GM23338 (cell line): ENCODE results near the gene NCKAP1. TPM values are rescaled to one million over a fixed set of nuclear protein-coding genes. Genes with fewer than 3 reads are reported as not detected.

Source experiments
- ATAC-seq: fragments of 200-7000 bp; cut with Tn5 transposase; 3 replicates; pipeline ENCODE4 v1.9.1; 2020
- DNase-seq: peaks from one replicate; pipeline ENCODE4 v3.0.0-alpha.2; 2015; ENCODE audit warnings: low spot score
- H2AFZ ChIP-seq: fragments of 200-600 bp; sonication (generic); 2 replicates; pipeline ENCODE4 v1.8.0; 2016; ENCODE audit warnings: antibody characterized with exemption, mild to moderate bottlenecking, moderate library complexity
- H3F3A ChIP-seq: fragments of 200-600 bp; sonication (generic); replicated peaks from 2 replicates; pipeline ENCODE4 v1.8.0; 2017; ENCODE audit warnings: antibody characterized with exemption, mixed run types, low read depth
- H3K27ac ChIP-seq: fragments of 200-600 bp; sonication (generic); 2 replicates; pipeline ENCODE4 v1.6.1; 2016; ENCODE audit warnings: low read depth
- H3K27me3 ChIP-seq: fragments of 200-600 bp; sonication (generic); 2 replicates; pipeline ENCODE4 v1.8.0; 2016; ENCODE audit warnings: mild to moderate bottlenecking, mixed run types, moderate library complexity; ENCODE audit not compliant: insufficient read depth
- H3K36me3 ChIP-seq: fragments of 200-600 bp; sonication (generic); 2 replicates; pipeline ENCODE4 v1.8.0; 2016; ENCODE audit warnings: mild to moderate bottlenecking; ENCODE audit not compliant: insufficient read depth
- H3K4me1 ChIP-seq: fragments of 200-600 bp; sonication (generic); 2 replicates; pipeline ENCODE4 v1.8.0; 2016; ENCODE audit warnings: mild to moderate bottlenecking, moderate library complexity; ENCODE audit not compliant: insufficient read depth
- H3K4me2 ChIP-seq: fragments of 200-600 bp; sonication (generic); 2 replicates; pipeline ENCODE4 v1.7.1; 2017; ENCODE audit warnings: mixed run types
- H3K4me3 ChIP-seq: fragments of 200-600 bp; sonication (generic); 2 replicates; pipeline ENCODE4 v1.6.1; 2016; ENCODE audit warnings: mixed run types
- H3K79me2 ChIP-seq: fragments of 200-600 bp; sonication (generic); replicated peaks from 2 replicates; pipeline ENCODE4 v1.8.0; 2017; ENCODE audit warnings: mild to moderate bottlenecking; ENCODE audit not compliant: insufficient read depth
- H3K9me2 ChIP-seq: fragments of 200-600 bp; sonication (generic); 2 replicates; pipeline ENCODE4 v1.8.0; 2017; ENCODE audit not compliant: insufficient read depth
- H4K20me1 ChIP-seq: fragments of 200-600 bp; sonication (generic); replicated peaks from 2 replicates; pipeline ENCODE4 v1.8.0; 2017; ENCODE audit warnings: mild to moderate bottlenecking; ENCODE audit not compliant: insufficient read depth
- H3K27ac Mint-ChIP-seq: 2 replicates; pipeline ENCODE4 v1.8.0; 2020; ENCODE audit warnings: inconsistent platforms, mild to moderate bottlenecking, moderate library complexity, mixed read lengths
- H3K27me3 Mint-ChIP-seq: 3 replicates; pipeline ENCODE4 v1.8.0; 2022; ENCODE audit warnings: low read depth, mild to moderate bottlenecking, moderate library complexity, mixed read lengths, inconsistent platforms; ENCODE audit not compliant: insufficient read depth, poor library complexity
- H3K36me3 Mint-ChIP-seq: 3 replicates; pipeline ENCODE4 v1.8.0; 2021; ENCODE audit warnings: low read depth, mild to moderate bottlenecking, inconsistent platforms, moderate library complexity, mixed read lengths
- H3K4me1 Mint-ChIP-seq: 3 replicates; pipeline ENCODE4 v1.8.0; 2020; ENCODE audit warnings: mild to moderate bottlenecking, inconsistent platforms, mixed read lengths
- H3K4me3 Mint-ChIP-seq: 3 replicates; pipeline ENCODE4 v1.8.0; 2021; ENCODE audit warnings: moderate library complexity, mild to moderate bottlenecking, inconsistent platforms, mixed read lengths
- H3K9me3 Mint-ChIP-seq: 3 replicates; pipeline ENCODE4 v1.8.0; 2020; ENCODE audit warnings: moderate library complexity, mild to moderate bottlenecking, inconsistent platforms, mixed read lengths
- CREB1 ChIP-seq: fragments of 250-450 bp; sonication (Bioruptor Pico); IDR thresholded peaks from 2 replicates; pipeline ENCODE4 v1.5.0; 2020; ENCODE audit warnings: low read depth, mild to moderate bottlenecking, moderate library complexity
- EZH2 ChIP-seq: fragments of 200-600 bp; sonication (generic); IDR thresholded peaks from one replicate; pipeline ENCODE4 v1.8.0; 2017; ENCODE audit warnings: antibody characterized with exemption, mild to moderate bottlenecking, low read depth; ENCODE audit not compliant: unreplicated experiment
- EZH2phosphoT487 ChIP-seq: fragments of 200-600 bp; sonication (generic); IDR thresholded peaks from one replicate; pipeline ENCODE4 v1.8.1; 2018; ENCODE audit warnings: antibody characterized with exemption; ENCODE audit not compliant: unreplicated experiment
- JUNB ChIP-seq: IDR thresholded peaks from one replicate; pipeline ENCODE4 v1.6.1; 2016; ENCODE audit warnings: antibody characterized with exemption; ENCODE audit not compliant: unreplicated experiment
- POLR2AphosphoS5 ChIP-seq: IDR thresholded peaks from 2 replicates; pipeline ENCODE4 v1.6.1; 2016; ENCODE audit warnings: antibody characterized with exemption, low read depth
- ZNF331 ChIP-seq: fragments of 250-450 bp; sonication (Bioruptor Pico); IDR thresholded peaks from 2 replicates; pipeline ENCODE4 v1.5.0; 2020; ENCODE audit warnings: low read depth, mild to moderate bottlenecking, moderate library complexity
- polyA plus RNA-seq: library from polyadenylated mRNA; unstranded; fragments of >200 nt; fragmentation: Nextera tagmentation; extraction: Ambion mirVana; gene quantifications from 2 replicates; pipeline ENCODE4 v1.2.1, GENCODE V29; 2016
- total RNA-seq: library from RNA; depleted of rRNA; stranded (reverse); fragments of >200 nt; shearing (Covaris generic); gene quantifications from 2 replicates; pipeline ENCODE4 v1.2.3, GENCODE V29; 2014
- TF ChIP-seq, protein P1 (sequence below): fragments of 250-450 bp; sonication (Bioruptor Pico); IDR thresholded peaks from 2 replicates; pipeline ENCODE4 v1.5.0; 2020; ENCODE audit warnings: mild to moderate bottlenecking, moderate library complexity
- TF ChIP-seq, protein P2 (sequence below), 2 experiments: fragments of 200-600 bp in 1 of 2; sonication (generic) in 1 of 2; conservative IDR thresholded peaks; 2 replicates each; pipeline versions ENCODE4 v1.5.1 to v1.6.1; 2016 to 2017; ENCODE audit warnings: antibody characterized with exemption in 2 of 2, low read depth in 2 of 2, mild to moderate bottlenecking in 2 of 2, moderate library complexity in 1 of 2
- TF ChIP-seq, protein P3 (sequence below): IDR thresholded peaks from 2 replicates; pipeline ENCODE4 v1.6.1; 2016; ENCODE audit warnings: antibody characterized with exemption

Gene NCKAP1
- total and polyA plus RNA-seq, 2 experiments from 2014 or later: 53.8 to 157 TPM

DNA sequence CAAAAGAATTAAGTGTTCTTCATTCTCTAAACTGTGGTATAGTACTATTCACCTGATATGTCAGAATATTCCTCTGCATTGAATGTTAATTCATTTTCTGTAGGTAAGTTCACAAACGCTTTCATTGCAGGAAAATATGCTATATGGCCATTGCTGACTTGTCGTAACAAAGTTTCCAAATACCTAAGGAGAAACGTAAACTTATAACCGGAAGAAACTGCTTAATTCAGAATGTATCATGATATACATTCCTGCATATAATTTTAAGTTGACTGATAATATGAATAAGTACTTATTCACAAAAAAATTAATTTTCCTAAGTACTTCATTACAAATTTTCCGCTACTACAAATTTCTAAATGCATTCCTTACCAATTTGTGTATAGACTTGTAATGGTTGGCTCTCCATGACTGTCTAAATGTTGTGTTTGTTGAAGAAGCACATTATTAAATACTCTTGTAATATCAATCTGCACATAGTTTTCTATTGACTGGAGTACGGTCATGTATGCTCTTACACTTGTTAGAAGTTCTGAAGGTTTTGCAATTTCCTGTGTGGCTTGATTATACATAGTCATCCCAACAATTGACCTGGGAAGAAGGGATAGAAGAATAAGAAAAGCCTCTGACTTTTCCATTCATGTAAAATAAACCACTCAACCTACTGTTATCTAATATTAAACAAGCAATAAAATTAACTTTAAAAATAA, 85.4 kb downstream of the NCKAP1 start:
- no peak overlapping the region for H2AFZ ChIP-seq

DNA sequence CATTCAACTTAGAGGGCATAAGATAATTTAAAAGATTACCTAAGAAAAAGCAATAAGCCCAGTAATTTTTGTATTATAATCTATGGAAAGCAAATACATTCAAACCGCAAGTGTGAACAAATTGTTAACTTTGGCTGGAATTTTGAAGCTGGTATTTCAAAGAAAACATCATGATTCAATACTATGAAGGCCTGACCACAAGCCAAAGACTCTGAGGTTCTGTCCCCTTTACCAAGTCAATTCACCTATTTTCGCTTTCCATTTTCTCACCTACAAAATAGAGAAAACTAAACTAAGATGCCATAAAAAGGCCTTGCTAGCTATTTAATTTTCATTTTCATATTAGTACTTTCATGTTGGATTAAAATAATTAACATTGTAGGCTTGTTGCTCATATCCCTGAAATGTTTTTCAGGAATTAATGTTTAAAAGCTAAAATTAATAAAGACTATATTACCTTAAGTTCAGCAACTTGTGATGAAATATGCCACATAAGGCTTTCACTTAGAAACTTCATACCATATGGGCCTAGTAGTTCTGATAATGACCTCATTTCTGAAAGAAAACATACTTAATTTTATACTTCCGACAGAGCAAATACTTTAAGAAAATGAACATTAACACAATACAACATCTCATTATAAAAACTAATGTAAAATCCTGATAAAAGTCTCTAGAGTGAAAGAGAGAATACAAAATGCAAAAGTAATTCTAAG, 86.2 kb downstream of the NCKAP1 start:
- DNase-seq (no peak), ATAC-seq (no peak)
- H3K36me3 Mint-ChIP-seq: peaks cover 36% of the 10 kb centered on the region; the same call in 2 of the 3 replicates
- no peaks in the 10 kb centered on the region for H3K27me3 Mint-ChIP-seq
- H3K4me1 Mint-ChIP-seq: no peaks in the 10 kb centered on the region
- H3K27ac Mint-ChIP-seq: no peak overlapping the region
- no peaks in the 10 kb centered on the region for H3K4me1 ChIP-seq
- no peaks in the 10 kb centered on the region for H3K79me2 ChIP-seq
- H3K4me3 ChIP-seq: no peak overlapping the region
- peaks cover 29% of the 10 kb centered on the region; the same call in 1 of the 2 replicates for H3K36me3 ChIP-seq
- no peaks in the 10 kb centered on the region for H4K20me1 ChIP-seq
- no peaks in the 10 kb centered on the region for H3F3A ChIP-seq
- no peaks in the 10 kb centered on the region for H3K27me3 ChIP-seq
- H2AFZ ChIP-seq: no peak overlapping the region
- no peaks in the 10 kb centered on the region for H3K9me3 Mint-ChIP-seq
- H3K9me2 ChIP-seq: no peaks in the 10 kb centered on the region
- H3K27ac ChIP-seq: no peak overlapping the region
- no peak overlapping the region for H3K4me2 ChIP-seq
- H3K4me3 Mint-ChIP-seq: no peak overlapping the region
- TF ChIP-seq ZNF331 (CRISPR knock-in tag): no peak
- TF ChIP-seq, protein P1, sequence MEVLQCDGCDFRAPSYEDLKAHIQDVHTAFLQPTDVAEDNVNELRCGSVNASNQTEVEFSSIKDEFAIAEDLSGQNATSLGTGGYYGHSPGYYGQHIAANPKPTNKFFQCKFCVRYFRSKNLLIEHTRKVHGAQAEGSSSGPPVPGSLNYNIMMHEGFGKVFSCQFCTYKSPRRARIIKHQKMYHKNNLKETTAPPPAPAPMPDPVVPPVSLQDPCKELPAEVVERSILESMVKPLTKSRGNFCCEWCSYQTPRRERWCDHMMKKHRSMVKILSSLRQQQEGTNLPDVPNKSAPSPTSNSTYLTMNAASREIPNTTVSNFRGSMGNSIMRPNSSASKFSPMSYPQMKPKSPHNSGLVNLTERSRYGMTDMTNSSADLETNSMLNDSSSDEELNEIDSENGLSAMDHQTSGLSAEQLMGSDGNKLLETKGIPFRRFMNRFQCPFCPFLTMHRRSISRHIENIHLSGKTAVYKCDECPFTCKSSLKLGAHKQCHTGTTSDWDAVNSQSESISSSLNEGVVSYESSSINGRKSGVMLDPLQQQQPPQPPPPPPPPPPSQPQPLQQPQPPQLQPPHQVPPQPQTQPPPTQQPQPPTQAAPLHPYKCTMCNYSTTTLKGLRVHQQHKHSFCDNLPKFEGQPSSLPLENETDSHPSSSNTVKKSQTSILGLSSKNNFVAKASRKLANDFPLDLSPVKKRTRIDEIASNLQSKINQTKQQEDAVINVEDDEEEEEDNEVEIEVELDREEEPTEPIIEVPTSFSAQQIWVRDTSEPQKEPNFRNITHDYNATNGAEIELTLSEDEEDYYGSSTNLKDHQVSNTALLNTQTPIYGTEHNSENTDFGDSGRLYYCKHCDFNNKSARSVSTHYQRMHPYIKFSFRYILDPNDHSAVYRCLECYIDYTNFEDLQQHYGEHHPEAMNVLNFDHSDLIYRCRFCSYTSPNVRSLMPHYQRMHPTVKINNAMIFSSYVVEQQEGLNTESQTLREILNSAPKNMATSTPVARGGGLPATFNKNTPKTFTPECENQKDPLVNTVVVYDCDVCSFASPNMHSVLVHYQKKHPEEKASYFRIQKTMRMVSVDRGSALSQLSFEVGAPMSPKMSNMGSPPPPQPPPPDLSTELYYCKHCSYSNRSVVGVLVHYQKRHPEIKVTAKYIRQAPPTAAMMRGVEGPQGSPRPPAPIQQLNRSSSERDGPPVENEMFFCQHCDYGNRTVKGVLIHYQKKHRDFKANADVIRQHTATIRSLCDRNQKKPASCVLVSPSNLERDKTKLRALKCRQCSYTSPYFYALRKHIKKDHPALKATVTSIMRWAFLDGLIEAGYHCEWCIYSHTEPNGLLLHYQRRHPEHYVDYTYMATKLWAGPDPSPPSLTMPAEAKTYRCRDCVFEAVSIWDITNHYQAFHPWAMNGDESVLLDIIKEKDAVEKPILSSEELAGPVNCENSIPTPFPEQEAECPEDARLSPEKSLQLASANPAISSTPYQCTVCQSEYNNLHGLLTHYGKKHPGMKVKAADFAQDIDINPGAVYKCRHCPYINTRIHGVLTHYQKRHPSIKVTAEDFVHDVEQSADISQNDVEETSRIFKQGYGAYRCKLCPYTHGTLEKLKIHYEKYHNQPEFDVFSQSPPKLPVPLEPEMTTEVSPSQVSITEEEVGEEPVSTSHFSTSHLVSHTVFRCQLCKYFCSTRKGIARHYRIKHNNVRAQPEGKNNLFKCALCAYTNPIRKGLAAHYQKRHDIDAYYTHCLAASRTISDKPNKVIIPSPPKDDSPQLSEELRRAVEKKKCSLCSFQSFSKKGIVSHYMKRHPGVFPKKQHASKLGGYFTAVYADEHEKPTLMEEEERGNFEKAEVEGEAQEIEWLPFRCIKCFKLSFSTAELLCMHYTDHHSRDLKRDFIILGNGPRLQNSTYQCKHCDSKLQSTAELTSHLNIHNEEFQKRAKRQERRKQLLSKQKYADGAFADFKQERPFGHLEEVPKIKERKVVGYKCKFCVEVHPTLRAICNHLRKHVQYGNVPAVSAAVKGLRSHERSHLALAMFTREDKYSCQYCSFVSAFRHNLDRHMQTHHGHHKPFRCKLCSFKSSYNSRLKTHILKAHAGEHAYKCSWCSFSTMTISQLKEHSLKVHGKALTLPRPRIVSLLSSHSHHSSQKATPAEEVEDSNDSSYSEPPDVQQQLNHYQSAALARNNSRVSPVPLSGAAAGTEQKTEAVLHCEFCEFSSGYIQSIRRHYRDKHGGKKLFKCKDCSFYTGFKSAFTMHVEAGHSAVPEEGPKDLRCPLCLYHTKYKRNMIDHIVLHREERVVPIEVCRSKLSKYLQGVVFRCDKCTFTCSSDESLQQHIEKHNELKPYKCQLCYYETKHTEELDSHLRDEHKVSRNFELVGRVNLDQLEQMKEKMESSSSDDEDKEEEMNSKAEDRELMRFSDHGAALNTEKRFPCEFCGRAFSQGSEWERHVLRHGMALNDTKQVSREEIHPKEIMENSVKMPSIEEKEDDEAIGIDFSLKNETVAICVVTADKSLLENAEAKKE (CRISPR knock-in tag): no peak
- no peak for TF ChIP-seq CREB1
- TF ChIP-seq EZH2phosphoT487: no peak
- TF ChIP-seq, protein P2, sequence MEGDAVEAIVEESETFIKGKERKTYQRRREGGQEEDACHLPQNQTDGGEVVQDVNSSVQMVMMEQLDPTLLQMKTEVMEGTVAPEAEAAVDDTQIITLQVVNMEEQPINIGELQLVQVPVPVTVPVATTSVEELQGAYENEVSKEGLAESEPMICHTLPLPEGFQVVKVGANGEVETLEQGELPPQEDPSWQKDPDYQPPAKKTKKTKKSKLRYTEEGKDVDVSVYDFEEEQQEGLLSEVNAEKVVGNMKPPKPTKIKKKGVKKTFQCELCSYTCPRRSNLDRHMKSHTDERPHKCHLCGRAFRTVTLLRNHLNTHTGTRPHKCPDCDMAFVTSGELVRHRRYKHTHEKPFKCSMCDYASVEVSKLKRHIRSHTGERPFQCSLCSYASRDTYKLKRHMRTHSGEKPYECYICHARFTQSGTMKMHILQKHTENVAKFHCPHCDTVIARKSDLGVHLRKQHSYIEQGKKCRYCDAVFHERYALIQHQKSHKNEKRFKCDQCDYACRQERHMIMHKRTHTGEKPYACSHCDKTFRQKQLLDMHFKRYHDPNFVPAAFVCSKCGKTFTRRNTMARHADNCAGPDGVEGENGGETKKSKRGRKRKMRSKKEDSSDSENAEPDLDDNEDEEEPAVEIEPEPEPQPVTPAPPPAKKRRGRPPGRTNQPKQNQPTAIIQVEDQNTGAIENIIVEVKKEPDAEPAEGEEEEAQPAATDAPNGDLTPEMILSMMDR (conservative IDR thresholded peaks at IDR 0.05; ENCODE audit: low read depth in 2 of 2): no peak
- TF ChIP-seq, protein P3, sequence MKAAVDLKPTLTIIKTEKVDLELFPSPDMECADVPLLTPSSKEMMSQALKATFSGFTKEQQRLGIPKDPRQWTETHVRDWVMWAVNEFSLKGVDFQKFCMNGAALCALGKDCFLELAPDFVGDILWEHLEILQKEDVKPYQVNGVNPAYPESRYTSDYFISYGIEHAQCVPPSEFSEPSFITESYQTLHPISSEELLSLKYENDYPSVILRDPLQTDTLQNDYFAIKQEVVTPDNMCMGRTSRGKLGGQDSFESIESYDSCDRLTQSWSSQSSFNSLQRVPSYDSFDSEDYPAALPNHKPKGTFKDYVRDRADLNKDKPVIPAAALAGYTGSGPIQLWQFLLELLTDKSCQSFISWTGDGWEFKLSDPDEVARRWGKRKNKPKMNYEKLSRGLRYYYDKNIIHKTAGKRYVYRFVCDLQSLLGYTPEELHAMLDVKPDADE: no peak
- TF ChIP-seq EZH2: no peak
- TF ChIP-seq JUNB: no peak
- no peak for TF ChIP-seq POLR2AphosphoS5

More for the DNA sequence above, 85.4 kb downstream of the NCKAP1 start:
- Mint-ChIP-seq H3K27ac (no peak overlapping the region), H3K4me1 (no peaks in the 10 kb centered on the region), H3K36me3 (peaks cover 39% of the 10 kb centered on the region; the same call in 2 of the 3 replicates), H3K27me3 (no peaks in the 10 kb centered on the region), H3K4me3 (no peak overlapping the region), H3K9me3 (no peaks in the 10 kb centered on the region)
- H3K4me3 ChIP-seq: no peak overlapping the region
- peaks cover 31% of the 10 kb centered on the region; the same call in 1 of the 2 replicates for H3K36me3 ChIP-seq
- DNase-seq (no peak), ATAC-seq (no peak)
- H3K27me3 ChIP-seq: no peaks in the 10 kb centered on the region
- no peaks in the 10 kb centered on the region for H4K20me1 ChIP-seq
- no peak for TF ChIP-seq ZNF331 (CRISPR knock-in tag)
- H3K9me2 ChIP-seq: no peaks in the 10 kb centered on the region
- H3K79me2 ChIP-seq: no peaks in the 10 kb centered on the region
- no peaks in the 10 kb centered on the region for H3K4me1 ChIP-seq
- H3F3A ChIP-seq: no peaks in the 10 kb centered on the region
- no peak overlapping the region for H3K4me2 ChIP-seq
- H3K27ac ChIP-seq: no peak overlapping the region
